IMR-90 (cell line): ENCODE measurements around the gene EP300. TPM values are rescaled to one million over a fixed set of nuclear protein-coding genes. Genes with fewer than 3 reads are reported as not detected.

Source experiments
- ATAC-seq: fragments of 200-7000 bp; cut with Tn5 transposase; 2 replicates; pipeline ENCODE4 v1.9.1; 2020; ENCODE audit warnings: low read depth, mild to moderate bottlenecking, moderate library complexity
- BruUV-seq: library from RNA; stranded (reverse); fragments of 400-500 nt; replicated peaks from 2 replicates; lab custom pipeline; 2021; lab: Mats Ljungman, UMichigan
- CTCF ChIA-PET: fragments of 300-600 bp; formaldehyde crosslinking; extraction: SDS; loops from one replicate; lab custom pipeline; 2021; ENCODE audit warnings: antibody characterized with exemption; lab: Yijun Ruan, JAX
- POLR2A ChIA-PET: fragments of 300-600 bp; sonication (Branson Sonifier 250); formaldehyde crosslinking; loops from one replicate; lab custom pipeline; 2022; ENCODE audit warnings: antibody characterized with exemption; ENCODE audit not compliant: unreplicated experiment; lab: Charles Lee
- DNase-seq: peaks from one replicate; pipeline ENCODE4 v3.0.0; 2013
- H2AFZ ChIP-seq: replicated peaks from 2 replicates; pipeline ENCODE3; 2013; ENCODE audit warnings: low read length, mild to moderate bottlenecking; ENCODE audit not compliant: poor library complexity
- H2AK5ac ChIP-seq: 2 replicates; pipeline ENCODE4 v1.6.1; 2013; ENCODE audit warnings: low read depth, low read length, inconsistent platforms
- H2AK9ac ChIP-seq: replicated peaks from 2 replicates; pipeline ENCODE3; 2013; ENCODE audit warnings: mild to moderate bottlenecking, low read depth, low read length, moderate library complexity; ENCODE audit not compliant: poor library complexity
- H2BK120ac ChIP-seq: 2 replicates; pipeline ENCODE4 v1.6.1; 2013; ENCODE audit warnings: low read depth, low read length, inconsistent platforms
- H2BK15ac ChIP-seq: 3 replicates; pipeline ENCODE4 v1.6.1; 2013; ENCODE audit warnings: low read depth, low read length, inconsistent platforms
- H2BK20ac ChIP-seq: 2 replicates; pipeline ENCODE4 v1.6.1; 2013; ENCODE audit warnings: low read depth, mild to moderate bottlenecking, inconsistent platforms, low read length, moderate library complexity
- H2BK5ac ChIP-seq: 2 replicates; pipeline ENCODE4 v1.6.1; 2013; ENCODE audit warnings: mild to moderate bottlenecking, low read depth, low read length, inconsistent platforms; ENCODE audit not compliant: poor library complexity, severe bottlenecking
- H3K14ac ChIP-seq: replicated peaks from 2 replicates; pipeline ENCODE4 v1.6.1; 2013; ENCODE audit warnings: low read depth, low read length, inconsistent platforms
- H3K18ac ChIP-seq: 2 replicates; pipeline ENCODE4 v1.6.1; 2013; ENCODE audit warnings: low read depth, low read length, control low read depth
- H3K23ac ChIP-seq: 2 replicates; pipeline ENCODE4 v1.6.1; 2013; ENCODE audit warnings: low read depth, low read length, inconsistent platforms
- H3K27ac ChIP-seq: 2 replicates; pipeline ENCODE4 v1.5.1; 2013; ENCODE audit warnings: mild to moderate bottlenecking, control low read depth, low read length; ENCODE audit not compliant: insufficient read depth
- H3K27me3 ChIP-seq: 2 replicates; pipeline ENCODE4 v1.6.1; 2013; ENCODE audit warnings: low read length; ENCODE audit not compliant: control insufficient read depth, insufficient read depth
- H3K36me3 ChIP-seq: 2 replicates; pipeline ENCODE4 v1.6.1; 2013; ENCODE audit warnings: low read length, mixed read lengths; ENCODE audit not compliant: control insufficient read depth, insufficient read depth
- H3K4ac ChIP-seq: 2 replicates; pipeline ENCODE4 v1.6.1; 2013; ENCODE audit warnings: low read depth, low read length, inconsistent platforms
- H3K4me1 ChIP-seq: 2 replicates; pipeline ENCODE4 v1.6.1; 2013; ENCODE audit warnings: low read length, mixed read lengths; ENCODE audit not compliant: control insufficient read depth, insufficient read depth
- H3K4me2 ChIP-seq: 2 replicates; pipeline ENCODE4 v1.6.1; 2013; ENCODE audit warnings: low read depth, mild to moderate bottlenecking, control low read depth, low read length, moderate library complexity
- H3K4me3 ChIP-seq: 2 replicates; pipeline ENCODE4 v1.5.1; 2013; ENCODE audit warnings: low read depth, mild to moderate bottlenecking, control low read depth, low read length, moderate library complexity; ENCODE audit not compliant: insufficient read depth
- H3K56ac ChIP-seq: 2 replicates; pipeline ENCODE4 v1.6.1; 2013; ENCODE audit warnings: low read length, inconsistent platforms; ENCODE audit not compliant: insufficient read depth; ENCODE audit errors: extremely low read depth
- H3K79me1 ChIP-seq, 2 experiments: 2 replicates each; pipeline ENCODE4 v1.6.1; 2013; ENCODE audit warnings: low read length in 2 of 2, inconsistent platforms in 1 of 2, low read depth in 1 of 2
- H3K9ac ChIP-seq: 2 replicates; pipeline ENCODE4 v1.6.1; 2013; ENCODE audit warnings: low read depth, low read length, control low read depth
- H3K9me1 ChIP-seq: 2 replicates; pipeline ENCODE4 v1.6.1; 2013; ENCODE audit warnings: low read length, inconsistent platforms; ENCODE audit not compliant: insufficient read depth
- H3K9me3 ChIP-seq: 2 replicates; pipeline ENCODE4 v1.6.1; 2013; ENCODE audit warnings: low read length; ENCODE audit not compliant: control insufficient read depth, insufficient read depth
- H4K20me1 ChIP-seq: 2 replicates; pipeline ENCODE4 v1.6.1; 2013; ENCODE audit warnings: low read length, inconsistent platforms; ENCODE audit not compliant: insufficient read depth
- H4K5ac ChIP-seq: 2 replicates; pipeline ENCODE4 v1.6.1; 2013; ENCODE audit warnings: mild to moderate bottlenecking, low read depth, low read length, control low read depth
- H4K8ac ChIP-seq, 2 experiments: 2 replicates each; pipeline ENCODE4 v1.6.1; 2013; ENCODE audit warnings: low read depth in 2 of 2, low read length in 2 of 2, control low read depth in 1 of 2, inconsistent platforms in 1 of 2
- H4K91ac ChIP-seq: 2 replicates; pipeline ENCODE4 v1.6.1; 2013; ENCODE audit warnings: low read depth, low read length, inconsistent platforms; ENCODE audit not compliant: insufficient read depth
- BHLHE40 ChIP-seq: fragments of 150-350 bp; IDR thresholded peaks from 2 replicates; pipeline ENCODE4 v1.6.1; 2016; ENCODE audit warnings: mild to moderate bottlenecking, low read depth, low read length
- CHD1 ChIP-seq: IDR thresholded peaks from 2 replicates; pipeline ENCODE4 v1.6.1; 2012; ENCODE audit warnings: low read depth, low read length, improper control_type of control experiment
- CTCF ChIP-seq: conservative IDR thresholded peaks from 2 replicates; pipeline ENCODE4 v1.5.1; 2012; ENCODE audit warnings: mild to moderate bottlenecking, low read depth, low read length, improper control_type of control experiment
- ELK1 ChIP-seq: fragments of 150-350 bp; IDR thresholded peaks from 2 replicates; pipeline ENCODE4 v1.6.1; 2016; ENCODE audit warnings: low read depth, mild to moderate bottlenecking, low read length, moderate library complexity, borderline replicate concordance
- FOS ChIP-seq: fragments of 150-350 bp; IDR thresholded peaks from 2 replicates; pipeline ENCODE4 v1.6.1; 2016; ENCODE audit warnings: low read depth, low read length
- MAFK ChIP-seq: IDR thresholded peaks from 2 replicates; pipeline ENCODE4 v1.6.1; 2012; ENCODE audit warnings: low read depth, low read length, improper control_type of control experiment
- MAZ ChIP-seq: IDR thresholded peaks from 2 replicates; pipeline ENCODE4 v1.6.1; 2012; ENCODE audit warnings: low read depth, mild to moderate bottlenecking, low read length, improper control_type of control experiment, moderate library complexity, borderline replicate concordance
- MXI1 ChIP-seq: IDR thresholded peaks from 2 replicates; pipeline ENCODE4 v1.6.1; 2012; ENCODE audit warnings: low read depth, mild to moderate bottlenecking, low read length, moderate library complexity, borderline replicate concordance
- NFE2L2 ChIP-seq: fragments of 150-350 bp; IDR thresholded peaks from 2 replicates; pipeline ENCODE4 v1.6.1; 2016; ENCODE audit warnings: low read depth, mild to moderate bottlenecking, low read length
- RFX5 ChIP-seq: IDR thresholded peaks from 2 replicates; pipeline ENCODE4 v1.8.0; 2012; ENCODE audit warnings: low read depth, mild to moderate bottlenecking, low read length, moderate library complexity
- SMC3 ChIP-seq: fragments of 150-350 bp; IDR thresholded peaks from 2 replicates; pipeline ENCODE4 v1.6.1; 2016; ENCODE audit warnings: low read depth, mild to moderate bottlenecking, antibody characterized with exemption, low read length, moderate library complexity
- WGBS, 2 experiments: methylation state at CpG; one replicate each; pipeline versions ENCODE4 v1.1.5 to v1.1.7; 2013; ENCODE audit warnings: missing lambda C conversion rate in 2 of 2; ENCODE audit not compliant: insufficient read length in 1 of 2; ENCODE audit errors: extremely low coverage in 2 of 2; 5-methylcytosine and 5-hydroxymethylcytosine counted together
- dilution Hi-C: fragments of 300-500 bp; cut with HindIII; formaldehyde crosslinking; loops from one replicate; pipeline ENCODE4 v1.14.3; 2018; ENCODE audit warnings: low sequenced_read_pairs; ENCODE audit not compliant: unreplicated experiment
- in situ Hi-C: fragments of 300-500 bp; cut with MboI; formaldehyde crosslinking; loops from 3 replicates; pipeline ENCODE4 v1.14.3; 2019; ENCODE audit warnings: low sequenced_read_pairs, inconsistent platforms, mixed read lengths
- intact Hi-C: fragments of 100-400 bp; cut with micrococcal nuclease; formaldehyde crosslinking; loops from 2 replicates; pipeline ENCODE4 v1.10.0; 2022
- polyA plus RNA-seq, 3 experiments: library from polyadenylated mRNA; depleted of rRNA; stranded (reverse); fragments of >200 nt; gene quantifications; 2 replicates each; pipeline ENCODE4 v1.2.3, GENCODE V29; 2012; ENCODE audit warnings: low replicate concordance in 1 of 3
- total RNA-seq: library from RNA; depleted of rRNA; stranded (reverse); fragments of >200 nt; gene quantifications from 2 replicates; pipeline ENCODE4 v1.2.3, GENCODE V29; 2012
- TF ChIP-seq, protein P1 (sequence below): fragments of 150-350 bp; IDR thresholded peaks from 2 replicates; pipeline ENCODE4 v1.6.1; 2017; ENCODE audit warnings: mild to moderate bottlenecking, antibody characterized with exemption, low read length, low read depth

EP300 gene
- total and polyA plus RNA-seq, 2 of the 4 experiments (the other 2 are of a cell fraction): 23.3 to 27.4 TPM

- no peaks in the 10 kb centered on the region for H3K9me3 ChIP-seq
- BruUV-seq: no TSS peak
- H2AFZ ChIP-seq: no peak overlapping the region
- no peak overlapping the region for H3K27ac ChIP-seq
- no peak overlapping the region for H3K9ac ChIP-seq
- H2BK5ac ChIP-seq: no peak overlapping the region
- intact Hi-C loops: no loop called here
- no peak overlapping the region for H2BK120ac ChIP-seq
- no peak overlapping the region for H4K8ac ChIP-seq
- no peak overlapping the region for H3K23ac ChIP-seq
- no peak overlapping the region for H3K14ac ChIP-seq
- ATAC-seq: no peak
- H3K9me1 ChIP-seq: no peaks in the 10 kb centered on the region; the same call in 1 of the 2 replicates
- H3K36me3 ChIP-seq: no peaks in the 10 kb centered on the region
- POLR2A ChIA-PET: no interaction called here
- H2BK15ac ChIP-seq: no peak overlapping the region
- no peak overlapping the region for H3K56ac ChIP-seq
- dilution Hi-C loops: no loop called here
- TF ChIP-seq, protein P1, sequence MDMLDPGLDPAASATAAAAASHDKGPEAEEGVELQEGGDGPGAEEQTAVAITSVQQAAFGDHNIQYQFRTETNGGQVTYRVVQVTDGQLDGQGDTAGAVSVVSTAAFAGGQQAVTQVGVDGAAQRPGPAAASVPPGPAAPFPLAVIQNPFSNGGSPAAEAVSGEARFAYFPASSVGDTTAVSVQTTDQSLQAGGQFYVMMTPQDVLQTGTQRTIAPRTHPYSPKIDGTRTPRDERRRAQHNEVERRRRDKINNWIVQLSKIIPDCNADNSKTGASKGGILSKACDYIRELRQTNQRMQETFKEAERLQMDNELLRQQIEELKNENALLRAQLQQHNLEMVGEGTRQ: no peak
- TF ChIP-seq MAZ: no peak
- no peak for TF ChIP-seq RFX5
- no peak for TF ChIP-seq BHLHE40
- no peak for TF ChIP-seq CTCF
- no peak for TF ChIP-seq MXI1
- no peak for TF ChIP-seq FOS
- TF ChIP-seq CHD1: no peak
- TF ChIP-seq ELK1: no peak
- no peak for TF ChIP-seq NFE2L2
- TF ChIP-seq SMC3: no peak
- TF ChIP-seq MAFK: no peak
- H3K79me1 ChIP-seq: no peaks in the 10 kb centered on the region; a peak in 1 of 4 replicates
- H2BK20ac ChIP-seq: no peak overlapping the region
- H3K18ac ChIP-seq: no peak overlapping the region
- no peak overlapping the region for H2AK9ac ChIP-seq
- H3K4me3 ChIP-seq: no peak overlapping the region
- WGBS, 2 experiments: 91% methylated on average over 4 of the region's 6 CpGs; no CpG with 5 or more reads in 1 of the 2 experiments
- CTCF ChIA-PET: no interaction called here
- H4K20me1 ChIP-seq: no peaks in the 10 kb centered on the region
- in situ Hi-C loops: no loop called here
- no peak overlapping the region for H3K4ac ChIP-seq
- 0 out of 2 replicates have a peak, but pooled peaks cover 3% of the 10 kb centered on the region for H3K27me3 ChIP-seq
- no peak for DNase-seq
- H3K4me1 ChIP-seq: no peaks in the 10 kb centered on the region; the same call in 1 of the 2 replicates
- no peak overlapping the region for H4K91ac ChIP-seq
- H2AK5ac ChIP-seq: no peak overlapping the region
- H3K4me2 ChIP-seq: no peak overlapping the region
- no peak overlapping the region for H4K5ac ChIP-seq
Measured at GRCh38 chr22:41193829-41194228, 101.4 kb downstream of the EP300 start.
